HCT116 (cell line): ENCODE measurements around the gene DELE1. TPM values are rescaled to one million over a fixed set of nuclear protein-coding genes. Genes with fewer than 3 reads are reported as not detected.

Experiments used
- ATAC-seq: fragments of 200-7000 bp; cut with Tn5 transposase; 2 replicates; pipeline ENCODE4 v1.9.1; 2020; ENCODE audit warnings: mild to moderate bottlenecking, moderate library complexity
- BruUV-seq: library from RNA; stranded (reverse); fragments of 400-500 nt; replicated peaks from 2 replicates; lab custom pipeline; 2021; lab: Mats Ljungman, UMichigan
- CTCF ChIA-PET: fragments of 300-600 bp; sonication (Branson Sonifier 250); formaldehyde crosslinking; loops from one replicate; lab custom pipeline; 2021; ENCODE audit warnings: antibody characterized with exemption; lab: Charles Lee
- POLR2A ChIA-PET: fragments of 300-600, 350-600 bp; sonication (Branson Sonifier 250); formaldehyde crosslinking; loops from one replicate; lab custom pipeline; 2021; ENCODE audit warnings: antibody characterized with exemption; lab: Charles Lee
- RAD21 ChIA-PET, 2 experiments: fragments of 300-600 bp; sonication (Branson Sonifier 250); formaldehyde crosslinking; loops; one replicate each; lab custom pipeline; 2023; ENCODE audit warnings: low total read pairs in 2 of 2; ENCODE audit not compliant: uncharacterized antibody in 2 of 2, unreplicated experiment in 2 of 2, low non-redundant PET in 1 of 2; lab: Charles Lee
- DNase-seq: peaks from one replicate; pipeline ENCODE4 v3.0.0-alpha.2; 2010; ENCODE audit warnings: low read depth, low spot score
- H2AFZ ChIP-seq: fragments of 200-600 bp; shearing (Covaris generic), sonication (generic); 2 replicates; pipeline ENCODE4 v1.6.1; 2017; ENCODE audit warnings: low read depth, mixed run types, mixed read lengths, antibody characterized with exemption, low read length; ENCODE audit not compliant: poor library complexity, severe bottlenecking
- H3K27ac ChIP-seq: 2 replicates; pipeline ENCODE4 v1.5.1; 2012; ENCODE audit warnings: low read depth, low read length
- H3K27me3 ChIP-seq: fragments of 200-600 bp; sonication (generic); 2 replicates; pipeline ENCODE4 v1.6.1; 2016; ENCODE audit warnings: mixed run types, low read length, mixed read lengths; ENCODE audit not compliant: insufficient read depth
- H3K36me3 ChIP-seq, 2 experiments: fragments of 200-500 bp in 1 of 2; fragments of 200-600 bp in 1 of 2; sonication (Bioruptor generic) in 1 of 2; sonication (generic) in 1 of 2; 2 replicates each; pipeline versions ENCODE4 v1.5.1 to v1.6.1; 2014 to 2016; ENCODE audit warnings: low read length in 2 of 2, inconsistent platforms in 1 of 2, mixed read lengths in 1 of 2, mixed run types in 1 of 2; ENCODE audit not compliant: insufficient read depth in 2 of 2, control insufficient read depth in 1 of 2
- H3K4me1 ChIP-seq, 2 experiments: fragments of 200-600 bp in 1 of 2; sonication (generic) in 1 of 2; 2 replicates each; pipeline versions ENCODE4 v1.5.1 to v1.6.1; 2012 to 2017; ENCODE audit warnings: low read length in 2 of 2, inconsistent platforms in 1 of 2, mild to moderate bottlenecking in 1 of 2, mixed read lengths in 1 of 2, mixed run types in 1 of 2, moderate library complexity in 1 of 2; ENCODE audit not compliant: insufficient read depth in 2 of 2, control insufficient read depth in 1 of 2
- H3K4me2 ChIP-seq: fragments of 200-600 bp; sonication (generic); 2 replicates; pipeline ENCODE4 v1.6.1; 2017; ENCODE audit warnings: mixed run types, low read length, mixed read lengths
- H3K4me3 ChIP-seq, 2 experiments: fragments of 200-600 bp in 1 of 2; sonication (generic) in 1 of 2; replicated peaks in 1 of 2; 2 replicates each; pipeline ENCODE4 v1.5.1; 2011 to 2016; ENCODE audit warnings: low read length in 2 of 2, control low read depth in 1 of 2, low read depth in 1 of 2, mild to moderate bottlenecking in 1 of 2, mixed read lengths in 1 of 2, mixed run types in 1 of 2
- H3K79me2 ChIP-seq: fragments of 200-600 bp; sonication (generic); 2 replicates; pipeline ENCODE4 v1.6.1; 2017; ENCODE audit warnings: mild to moderate bottlenecking, mixed run types, low read length, moderate library complexity, mixed read lengths; ENCODE audit not compliant: insufficient read depth
- H3K9ac ChIP-seq: fragments of 200-600 bp; sonication (generic); 2 replicates; pipeline ENCODE4 v1.6.1; 2016; ENCODE audit warnings: low read length, mixed read lengths
- H3K9me2 ChIP-seq: fragments of 200-600 bp; sonication (generic), shearing (Covaris generic); 2 replicates; pipeline ENCODE4 v1.6.1; 2017; ENCODE audit warnings: mixed run types, mild to moderate bottlenecking, moderate library complexity; ENCODE audit not compliant: insufficient read depth
- H3K9me3 ChIP-seq, 2 experiments: fragments of 200-500 bp in 1 of 2; fragments of 200-600 bp in 1 of 2; sonication (Bioruptor generic) in 1 of 2; sonication (generic) in 1 of 2; 2 replicates each; pipeline ENCODE4 v1.6.1; 2014 to 2017; ENCODE audit warnings: low read length in 2 of 2, mixed read lengths in 2 of 2, inconsistent platforms in 1 of 2, low read depth in 1 of 2, mild to moderate bottlenecking in 1 of 2, mixed run types in 1 of 2, moderate library complexity in 1 of 2; ENCODE audit not compliant: control insufficient read depth in 1 of 2, insufficient read depth in 1 of 2
- H4K20me1 ChIP-seq: fragments of 200-600 bp; sonication (generic), shearing (Covaris generic); 2 replicates; pipeline ENCODE4 v1.6.1; 2017; ENCODE audit warnings: mixed run types, mild to moderate bottlenecking, moderate library complexity; ENCODE audit not compliant: insufficient read depth
- EGR1 ChIP-seq: IDR thresholded peaks from 2 replicates; pipeline ENCODE4 v1.6.1; 2012; ENCODE audit warnings: low read depth
- MAX ChIP-seq: IDR thresholded peaks from 2 replicates; pipeline ENCODE4 v1.6.1; 2012
- REST ChIP-seq: IDR thresholded peaks from 2 replicates; pipeline ENCODE4 v1.6.1; 2012; ENCODE audit warnings: low read depth
- SRF ChIP-seq: IDR thresholded peaks from 2 replicates; pipeline ENCODE4 v1.6.1; 2012; ENCODE audit warnings: low read depth
- ZFX ChIP-seq: fragments of 450-650 bp; IDR thresholded peaks from 2 replicates; pipeline ENCODE4 v1.6.1; 2017
- intact Hi-C: fragments of 100-400 bp; cut with micrococcal nuclease; formaldehyde crosslinking; loops from 2 replicates; pipeline ENCODE4 v1.10.0; 2022
- total RNA-seq: library from RNA; stranded (reverse); gene quantifications from one replicate; pipeline ENCODE4 v1.2.1, GENCODE V29; 2021; ENCODE audit not compliant: unreplicated experiment

Gene DELE1
- total RNA-seq, 1 experiment from 2014 or later: 74.1 TPM

- ATAC-seq: no peak
- Histone ChIP-seq H3K9ac (no peak overlapping the region), H2AFZ (no peak overlapping the region), H3K36me3 (no peaks in the 10 kb centered on the region), H3K4me2 (no peak overlapping the region), H3K4me1 (no peaks in the 10 kb centered on the region), H3K4me3 (no peak overlapping the region), H3K79me2 (no peaks in the 10 kb centered on the region), H4K20me1 (no peaks in the 10 kb centered on the region), H3K27ac (no peak overlapping the region), H3K9me2 (no peaks in the 10 kb centered on the region), H3K27me3 (no peaks in the 10 kb centered on the region), H3K9me3 (no peaks in the 10 kb centered on the region)
- ChIA-PET CTCF (no interaction called here), RAD21 (no interaction called here), POLR2A (no interaction called here)
- no peak for DNase-seq
- intact Hi-C loops: no loop called here
- BruUV-seq: no TSS peak
- TF ChIP-seq MAX (no peak), EGR1 (no peak), ZFX (no peak), REST (no peak), SRF (no peak)
Observed at GRCh38 chr5:141904551-141904950, 19.1 kb upstream of the DELE1 start.

GRCh38 chr5:141906517-141906916, 17.2 kb upstream of the DELE1 start:
- no peak overlapping the region for H3K9ac ChIP-seq
- no peaks in the 10 kb centered on the region for H4K20me1 ChIP-seq
- ChIA-PET CTCF (no interaction called here), POLR2A (no interaction called here), RAD21 (no interaction called here)
- no peak for ATAC-seq
- no TSS peak for BruUV-seq
- no peak overlapping the region for H3K4me2 ChIP-seq
- H3K9me2 ChIP-seq: no peaks in the 10 kb centered on the region
- intact Hi-C loops: no loop called here
- no peaks in the 10 kb centered on the region for H3K36me3 ChIP-seq
- no peak for DNase-seq
- TF ChIP-seq MAX: no peak
- no peak overlapping the region for H3K27ac ChIP-seq
- H2AFZ ChIP-seq: no peak overlapping the region
- H3K79me2 ChIP-seq: no peaks in the 10 kb centered on the region
- H3K4me1 ChIP-seq: no peaks in the 10 kb centered on the region
- H3K4me3 ChIP-seq: no peak overlapping the region
- no peaks in the 10 kb centered on the region for H3K27me3 ChIP-seq
- no peaks in the 10 kb centered on the region for H3K9me3 ChIP-seq
